ENCODE data around the gene DPP6. TPM values are rescaled to one million over a fixed set of nuclear protein-coding genes. Genes with fewer than 3 reads are reported as not detected.

DPP6 gene
- total RNA-seq, 1 donor from 2014 or later = not detected

DNA sequence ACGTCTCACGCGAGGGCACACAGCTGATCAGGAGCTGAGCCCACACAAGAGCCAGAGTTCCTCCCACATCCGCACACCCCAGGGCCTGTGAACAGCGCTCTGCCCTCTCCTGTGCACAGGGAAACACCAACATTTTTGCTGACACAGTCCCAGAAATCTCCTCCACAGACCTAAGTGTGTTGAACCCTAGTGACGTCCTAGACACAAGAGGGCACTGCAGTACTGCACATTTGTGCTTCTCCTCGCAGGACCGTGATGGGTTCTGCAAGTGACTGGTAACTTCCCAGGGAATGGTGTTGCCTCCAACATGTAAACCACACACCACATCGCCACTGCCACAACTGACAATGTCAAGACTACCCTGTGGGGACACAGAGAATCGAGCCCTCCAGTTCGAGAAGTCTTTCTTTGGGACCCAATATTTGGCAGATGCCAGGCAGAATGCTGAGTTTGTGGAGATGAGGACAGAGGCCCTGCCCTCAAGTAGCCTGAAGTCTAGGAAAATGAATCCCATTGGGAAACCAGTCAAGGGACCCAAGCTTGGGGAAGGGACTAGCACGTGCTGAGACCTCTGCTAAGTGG, 780.5 kb downstream of the DPP6 start:
- DNase-seq (ENCODE audit: low spot score in 2 of 2) = no peak
- no peaks in the 10 kb centered on the region for H3K27me3 ChIP-seq
- no peak overlapping the region for H3K27ac ChIP-seq
- H3K36me3 ChIP-seq = no peaks in the 10 kb centered on the region
- H3K4me1 ChIP-seq = no peaks in the 10 kb centered on the region
- no peak overlapping the region for H3K4me3 ChIP-seq
- no peaks in the 10 kb centered on the region for H3K9me3 ChIP-seq
- intact Hi-C loops (cut with DNase I) = no loop called here
- TF ChIP-seq, protein P1, sequence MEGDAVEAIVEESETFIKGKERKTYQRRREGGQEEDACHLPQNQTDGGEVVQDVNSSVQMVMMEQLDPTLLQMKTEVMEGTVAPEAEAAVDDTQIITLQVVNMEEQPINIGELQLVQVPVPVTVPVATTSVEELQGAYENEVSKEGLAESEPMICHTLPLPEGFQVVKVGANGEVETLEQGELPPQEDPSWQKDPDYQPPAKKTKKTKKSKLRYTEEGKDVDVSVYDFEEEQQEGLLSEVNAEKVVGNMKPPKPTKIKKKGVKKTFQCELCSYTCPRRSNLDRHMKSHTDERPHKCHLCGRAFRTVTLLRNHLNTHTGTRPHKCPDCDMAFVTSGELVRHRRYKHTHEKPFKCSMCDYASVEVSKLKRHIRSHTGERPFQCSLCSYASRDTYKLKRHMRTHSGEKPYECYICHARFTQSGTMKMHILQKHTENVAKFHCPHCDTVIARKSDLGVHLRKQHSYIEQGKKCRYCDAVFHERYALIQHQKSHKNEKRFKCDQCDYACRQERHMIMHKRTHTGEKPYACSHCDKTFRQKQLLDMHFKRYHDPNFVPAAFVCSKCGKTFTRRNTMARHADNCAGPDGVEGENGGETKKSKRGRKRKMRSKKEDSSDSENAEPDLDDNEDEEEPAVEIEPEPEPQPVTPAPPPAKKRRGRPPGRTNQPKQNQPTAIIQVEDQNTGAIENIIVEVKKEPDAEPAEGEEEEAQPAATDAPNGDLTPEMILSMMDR (IDR thresholded peaks at IDR 0.05) = no peak

DNA sequence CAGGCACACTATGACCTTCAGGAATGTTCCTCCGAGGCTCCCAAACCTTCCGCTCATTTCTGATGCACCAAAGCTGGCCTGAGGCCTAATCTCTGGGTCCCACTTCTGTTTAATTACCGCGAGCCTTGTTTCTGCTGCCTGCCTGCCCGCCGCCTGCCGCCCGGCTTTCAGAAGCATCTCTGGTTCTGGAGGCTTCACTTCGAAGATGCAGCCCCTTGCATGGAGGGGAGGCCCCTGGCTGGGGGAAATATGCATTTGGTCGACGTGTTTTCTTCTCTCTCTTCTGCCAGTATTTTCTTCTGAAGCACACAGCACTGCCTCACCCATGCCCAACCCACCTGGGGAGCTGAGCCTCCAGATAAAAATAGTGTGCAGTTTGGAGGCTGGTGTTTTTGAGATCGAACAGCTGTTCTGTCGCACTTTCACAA, 783.8 kb downstream of the DPP6 start:
- DNase-seq (ENCODE audit: low spot score in 2 of 2) = no peak
- Histone ChIP-seq H3K4me3 (no peak overlapping the region), H3K9me3 (no peaks in the 10 kb centered on the region), H3K27me3 (no peaks in the 10 kb centered on the region), H3K27ac (no peak overlapping the region), H3K4me1 (no peaks in the 10 kb centered on the region), H3K36me3 (no peaks in the 10 kb centered on the region)
- intact Hi-C loops (cut with DNase I) = no loop called here
- TF ChIP-seq, protein P1 (IDR thresholded peaks at IDR 0.05) = no peak

DNA sequence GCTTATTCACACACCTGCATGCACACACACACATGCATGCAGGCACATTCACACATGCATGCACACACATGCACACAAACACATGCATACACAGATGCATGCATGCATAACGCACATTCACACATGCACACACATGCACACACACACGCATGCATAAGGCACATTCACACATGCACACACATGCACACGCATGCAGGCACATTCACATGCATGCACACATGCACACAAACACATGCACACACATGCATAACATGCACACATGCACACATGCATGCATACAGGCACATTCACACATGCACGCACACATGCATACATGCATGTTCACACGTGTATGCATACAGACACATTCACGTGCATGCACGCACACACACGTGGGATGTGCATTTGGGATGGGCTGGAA, 784.9 kb downstream of the DPP6 start:
- Histone ChIP-seq H3K36me3 (no peaks in the 10 kb centered on the region), H3K9me3 (no peaks in the 10 kb centered on the region), H3K4me3 (no peak overlapping the region), H3K27ac (no peak overlapping the region), H3K27me3 (no peaks in the 10 kb centered on the region), H3K4me1 (no peaks in the 10 kb centered on the region)
- no peak for DNase-seq (ENCODE audit: low spot score in 2 of 2)
- TF ChIP-seq, protein P1 (IDR thresholded peaks at IDR 0.05) = no peak
- intact Hi-C loops (cut with DNase I) = no loop called here

DNA sequence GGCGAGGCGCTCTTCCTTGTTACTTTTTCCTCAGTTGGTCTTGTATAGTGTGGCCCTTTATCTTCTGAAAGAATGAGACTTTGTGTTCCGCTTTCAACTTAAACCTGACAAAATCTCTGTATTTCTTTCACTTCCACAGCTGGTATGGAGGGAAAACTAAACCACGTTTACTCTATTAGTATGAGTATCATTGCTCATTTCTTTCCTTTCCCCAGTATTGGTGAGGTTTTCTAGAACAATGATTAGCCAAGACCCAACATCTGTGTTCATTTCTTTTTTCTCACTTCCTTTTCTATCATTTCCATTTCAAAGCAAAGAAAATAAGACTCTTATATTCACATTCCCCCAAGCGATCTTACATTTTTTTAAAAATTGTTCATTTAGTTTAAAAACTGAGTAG, 785.4 kb downstream of the DPP6 start:
- H3K27ac ChIP-seq = no peak overlapping the region
- intact Hi-C loops (cut with DNase I) = no loop called here
- DNase-seq (ENCODE audit: low spot score in 2 of 2) = no peak
- H3K4me3 ChIP-seq = no peak overlapping the region
- H3K4me1 ChIP-seq = no peaks in the 10 kb centered on the region
- TF ChIP-seq, protein P1 (IDR thresholded peaks at IDR 0.05) = no peak
- H3K27me3 ChIP-seq = no peaks in the 10 kb centered on the region
- no peaks in the 10 kb centered on the region for H3K9me3 ChIP-seq
- H3K36me3 ChIP-seq = no peaks in the 10 kb centered on the region

DNA sequence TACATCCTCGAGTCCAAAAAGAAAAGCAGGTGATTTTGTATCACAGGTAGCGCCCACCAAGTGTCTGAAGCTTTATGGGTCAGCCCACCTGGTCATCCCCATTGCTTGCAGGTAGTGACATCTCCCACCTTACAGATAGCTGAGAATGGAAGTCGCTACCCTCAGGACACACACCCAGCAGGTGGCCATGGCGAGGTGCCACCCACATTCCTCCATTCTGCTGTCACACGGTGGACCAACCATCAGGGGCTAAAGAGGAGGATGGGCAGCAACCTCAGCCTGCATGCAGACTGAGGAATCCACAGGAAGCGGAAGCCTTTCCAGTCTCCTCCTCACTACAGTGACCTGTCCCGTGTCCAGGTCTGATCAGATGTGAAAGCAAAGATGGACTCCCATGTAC, 787.9 kb downstream of the DPP6 start:
- H3K36me3 ChIP-seq = no peaks in the 10 kb centered on the region
- H3K4me1 ChIP-seq = no peaks in the 10 kb centered on the region
- TF ChIP-seq, protein P1 (IDR thresholded peaks at IDR 0.05) = no peak
- H3K27me3 ChIP-seq = no peaks in the 10 kb centered on the region
- intact Hi-C loops (cut with DNase I) = no loop called here
- H3K27ac ChIP-seq = no peak overlapping the region
- no peaks in the 10 kb centered on the region for H3K9me3 ChIP-seq
- no peak for DNase-seq (ENCODE audit: low spot score in 2 of 2)
- no peak overlapping the region for H3K4me3 ChIP-seq
